HepG2 (cell line): ENCODE data around the gene SPRED2. TPM values are rescaled to one million over a fixed set of nuclear protein-coding genes. Genes with fewer than 3 reads are reported as not detected.

Source experiments
- ARNT2 ChIP-seq: sonication (generic); formaldehyde crosslinking; IDR thresholded peaks from 2 replicates; pipeline ENCODE4 v1.8.0; 2022; ENCODE audit warnings: mild to moderate bottlenecking, low read depth, missing genetic modification reagents, moderate library complexity
- HOXA3 ChIP-seq: sonication (generic); formaldehyde crosslinking; IDR thresholded peaks from 2 replicates; pipeline ENCODE4 v1.5.0; 2020; ENCODE audit warnings: missing genetic modification reagents
- HOXA9 ChIP-seq: sonication (generic); formaldehyde crosslinking; IDR thresholded peaks from 2 replicates; pipeline ENCODE4 v1.8.1; 2022; ENCODE audit warnings: missing genetic modification reagents, mild to moderate bottlenecking, moderate library complexity, borderline replicate concordance
- MAFF ChIP-seq: IDR thresholded peaks from 2 replicates; pipeline ENCODE4 v1.6.1; 2011; ENCODE audit warnings: low read depth, low read length, improper control_type of control experiment
- MAZ ChIP-seq, 2 experiments: sonication (generic) in 1 of 2; formaldehyde crosslinking in 1 of 2; IDR thresholded peaks; 2 replicates each; pipeline versions ENCODE4 v1.5.0 to v1.6.1; 2012 to 2020; ENCODE audit warnings: low read depth in 2 of 2, mild to moderate bottlenecking in 2 of 2, borderline replicate concordance in 1 of 2, improper control_type of control experiment in 1 of 2, low read length in 1 of 2, missing genetic modification reagents in 1 of 2, moderate library complexity in 1 of 2
- MLXIP ChIP-seq: sonication (generic); formaldehyde crosslinking; IDR thresholded peaks from 2 replicates; pipeline ENCODE4 v1.9.0; 2021; ENCODE audit warnings: missing genetic modification reagents, borderline replicate concordance
- MXD1 ChIP-seq: sonication (generic); formaldehyde crosslinking; IDR thresholded peaks from 2 replicates; pipeline ENCODE4 v1.4.0; 2020; ENCODE audit warnings: mild to moderate bottlenecking, missing genetic modification reagents
- NFRKB ChIP-seq: fragments of 450-650 bp; IDR thresholded peaks from 2 replicates; pipeline ENCODE4 v1.6.1; 2017
- NFYC ChIP-seq: IDR thresholded peaks from 2 replicates; pipeline ENCODE4 v1.6.1; 2016; ENCODE audit warnings: missing genetic modification reagents, missing compliant biosample characterization
- PAF1 ChIP-seq: IDR thresholded peaks from 2 replicates; pipeline ENCODE4 v1.6.1; 2016; ENCODE audit warnings: missing genetic modification reagents, missing compliant biosample characterization
- PAWR ChIP-seq: sonication (generic); formaldehyde crosslinking; IDR thresholded peaks from 2 replicates; pipeline ENCODE4 v1.4.0; 2020; ENCODE audit warnings: missing genetic modification reagents, mild to moderate bottlenecking, borderline replicate concordance
- PPARG ChIP-seq: conservative IDR thresholded peaks from 2 replicates; pipeline ENCODE4 v1.6.1; 2016; ENCODE audit warnings: missing biosample characterization, missing genetic modification reagents
- STAT6 ChIP-seq: sonication (generic); formaldehyde crosslinking; IDR thresholded peaks from 2 replicates; pipeline ENCODE4 v1.4.0; 2020; ENCODE audit warnings: missing genetic modification reagents, mild to moderate bottlenecking, borderline replicate concordance
- TARDBP ChIP-seq: sonication (generic); formaldehyde crosslinking; IDR thresholded peaks from 2 replicates; pipeline ENCODE4 v1.8.0; 2022; ENCODE audit warnings: mild to moderate bottlenecking, missing genetic modification reagents
- TEAD2 ChIP-seq: sonication (generic); formaldehyde crosslinking; IDR thresholded peaks from 2 replicates; pipeline ENCODE4 v1.9.0; 2021; ENCODE audit warnings: missing genetic modification reagents
- ZBTB2 ChIP-seq: sonication (generic); formaldehyde crosslinking; IDR thresholded peaks from 2 replicates; pipeline ENCODE4 v1.8.0; 2022; ENCODE audit warnings: low read depth, missing genetic modification reagents
- ZFYVE20 ChIP-seq: sonication (generic); formaldehyde crosslinking; IDR thresholded peaks from 2 replicates; pipeline ENCODE4 v1.8.0; 2023; ENCODE audit warnings: low read depth, mild to moderate bottlenecking, moderate library complexity, missing genetic modification reagents, borderline replicate concordance
- ZNF17 ChIP-seq: sonication (generic); formaldehyde crosslinking; IDR thresholded peaks from 2 replicates; pipeline ENCODE4 v1.5.0; 2020; ENCODE audit warnings: mild to moderate bottlenecking, missing genetic modification reagents
- ZNF496 ChIP-seq: sonication (generic); formaldehyde crosslinking; IDR thresholded peaks from 2 replicates; pipeline ENCODE4 v1.8.1; 2023; ENCODE audit warnings: mild to moderate bottlenecking, moderate library complexity, missing genetic modification reagents; ENCODE audit not compliant: insufficient replicate concordance
- ZNF543 ChIP-seq: sonication (generic); formaldehyde crosslinking; IDR thresholded peaks from 2 replicates; pipeline ENCODE4 v1.4.0; 2020; ENCODE audit warnings: mild to moderate bottlenecking, missing genetic modification reagents
- ZNF589 ChIP-seq: sonication (generic); formaldehyde crosslinking; conservative IDR thresholded peaks from 2 replicates; pipeline ENCODE4 v1.8.0; 2022; ENCODE audit warnings: mild to moderate bottlenecking, moderate library complexity, missing genetic modification reagents
- ZSCAN22 ChIP-seq: sonication (generic); formaldehyde crosslinking; IDR thresholded peaks from 2 replicates; pipeline ENCODE4 v1.4.0; 2020; ENCODE audit warnings: mild to moderate bottlenecking, missing genetic modification reagents
- ZSCAN29 ChIP-seq: sonication (generic); formaldehyde crosslinking; conservative IDR thresholded peaks from 2 replicates; pipeline ENCODE4 v1.4.0; 2020; ENCODE audit warnings: mild to moderate bottlenecking, missing genetic modification reagents
- polyA plus RNA-seq, 8 experiments: library from polyadenylated mRNA; depleted of rRNA in 3 of 8; stranded (reverse) in 7 of 8; unstranded in 1 of 8; fragments of >200 nt; fragmentation: Illumina TruSeq in 4 of 8; extraction: Trizol in 4 of 8; gene quantifications; 2 replicates each; pipeline versions ENCODE4 v1.2.1 to v1.2.3, GENCODE V29; 2011 to 2016; ENCODE audit warnings: low read depth in 4 of 8, missing spikeins in 1 of 8, mixed read lengths in 1 of 8; ENCODE audit not compliant: insufficient read depth in 1 of 8
- total RNA-seq, 5 experiments: library from RNA; depleted of rRNA; stranded (reverse); fragments of >200 nt; fragmentation: Illumina TruSeq; extraction: Trizol; gene quantifications; 2 replicates each; pipeline ENCODE4 v1.2.3, GENCODE V29; 2016; ENCODE audit warnings: low read depth in 1 of 5

SPRED2 gene
- total and polyA plus RNA-seq, 2 of the 13 experiments (the other 11 are each of a cell fraction or from before 2014, with no cell fraction given): 13.0 to 37.0 TPM

- peak; percentile 76 for TF ChIP-seq TARDBP
- no peak for TF ChIP-seq MLXIP (CRISPR knock-in tag)
- no peak for TF ChIP-seq ZSCAN29 (CRISPR knock-in tag)
- TF ChIP-seq NFRKB: no peak
- no peak for TF ChIP-seq ZNF496 (CRISPR knock-in tag)
- no peak for TF ChIP-seq ZBTB2
- TF ChIP-seq PAF1 (CRISPR knock-in tag): no peak
- TF ChIP-seq HOXA3 (CRISPR knock-in tag): peak; percentile 82
- TF ChIP-seq ZSCAN22 (CRISPR knock-in tag): no peak
- peak; percentile 39; the same call in 1 of the 2 replicates for TF ChIP-seq PPARG
- TF ChIP-seq MAZ (IDR thresholded peaks at IDR 0.05; ENCODE audit: borderline replicate concordance, low read depth, low read length): no peak
- peak; percentile 29; the same call in 1 of the 2 replicates for TF ChIP-seq MAZ (CRISPR knock-in tag; IDR thresholded peaks at IDR 0.05; ENCODE audit: low read depth)
- TF ChIP-seq MAFF: no peak
- no peak for TF ChIP-seq PAWR (CRISPR knock-in tag)
- TF ChIP-seq HOXA9 (CRISPR knock-in tag): no peak
- TF ChIP-seq STAT6: no peak
- TF ChIP-seq ZNF543 (CRISPR knock-in tag): no peak
- TF ChIP-seq ZNF17 (CRISPR knock-in tag): no peak
- TF ChIP-seq ZNF589 (CRISPR knock-in tag): no peak
- TF ChIP-seq NFYC (CRISPR knock-in tag): no peak
- TF ChIP-seq MXD1: no peak
- no peak for TF ChIP-seq ARNT2
- TF ChIP-seq TEAD2: no peak
- TF ChIP-seq ZFYVE20 (CRISPR knock-in tag): no peak
Observed at GRCh38 chr2:65370387-65371073, 61.9 kb downstream of the SPRED2 start (continued).
